NB4 (cell line): ENCODE results near the gene IL20.

Experiments
- DNase-seq: peaks from one replicate; pipeline ENCODE4 v3.0.0; 2010; ENCODE audit warnings: low read depth
- H3K4me3 ChIP-seq: one replicate; pipeline ENCODE4 v1.5.1; 2011; ENCODE audit warnings: mild to moderate bottlenecking, low read depth, low read length, moderate library complexity
- MYC ChIP-seq: IDR thresholded peaks from 2 replicates; pipeline ENCODE4 v1.6.1; 2011; ENCODE audit warnings: low read depth, low read length
- POLR2A ChIP-seq: IDR thresholded peaks from 2 replicates; pipeline ENCODE4 v1.6.1; 2011; ENCODE audit warnings: mild to moderate bottlenecking; ENCODE audit not compliant: insufficient read length; ENCODE audit errors: extremely low read depth
- TF ChIP-seq, protein P1 (sequence below): IDR thresholded peaks from one replicate; pipeline ENCODE4 v1.5.1; 2012; ENCODE audit warnings: low read depth, low read length
- TF ChIP-seq, protein P2 (sequence below): IDR thresholded peaks from 2 replicates; pipeline ENCODE4 v1.6.1; 2011; ENCODE audit warnings: low read depth, low read length

The IL20 gene

DNA sequence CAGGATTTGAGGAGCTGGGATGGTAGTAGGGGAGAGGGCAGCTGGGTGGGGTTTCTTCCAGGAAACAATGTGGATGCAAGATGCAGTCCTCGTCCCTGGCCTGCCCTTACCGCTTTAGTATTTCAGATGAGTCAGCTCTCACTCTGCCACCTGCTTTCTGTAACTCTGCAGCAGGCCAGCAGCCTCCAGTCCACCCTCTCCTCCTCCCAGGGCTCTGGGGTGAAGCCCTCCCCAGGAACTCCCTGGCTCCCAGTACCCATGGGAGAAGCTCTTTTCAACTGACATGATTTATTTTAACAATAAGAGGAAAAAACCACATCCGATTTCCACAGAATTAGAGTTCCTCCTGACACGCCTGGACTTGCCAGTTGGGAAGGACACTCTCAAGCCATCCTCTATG is 39.0 kb upstream of the IL20 start:
- no peak overlapping the region for H3K4me3 ChIP-seq
- DNase-seq = no peak
- TF ChIP-seq, protein P1, sequence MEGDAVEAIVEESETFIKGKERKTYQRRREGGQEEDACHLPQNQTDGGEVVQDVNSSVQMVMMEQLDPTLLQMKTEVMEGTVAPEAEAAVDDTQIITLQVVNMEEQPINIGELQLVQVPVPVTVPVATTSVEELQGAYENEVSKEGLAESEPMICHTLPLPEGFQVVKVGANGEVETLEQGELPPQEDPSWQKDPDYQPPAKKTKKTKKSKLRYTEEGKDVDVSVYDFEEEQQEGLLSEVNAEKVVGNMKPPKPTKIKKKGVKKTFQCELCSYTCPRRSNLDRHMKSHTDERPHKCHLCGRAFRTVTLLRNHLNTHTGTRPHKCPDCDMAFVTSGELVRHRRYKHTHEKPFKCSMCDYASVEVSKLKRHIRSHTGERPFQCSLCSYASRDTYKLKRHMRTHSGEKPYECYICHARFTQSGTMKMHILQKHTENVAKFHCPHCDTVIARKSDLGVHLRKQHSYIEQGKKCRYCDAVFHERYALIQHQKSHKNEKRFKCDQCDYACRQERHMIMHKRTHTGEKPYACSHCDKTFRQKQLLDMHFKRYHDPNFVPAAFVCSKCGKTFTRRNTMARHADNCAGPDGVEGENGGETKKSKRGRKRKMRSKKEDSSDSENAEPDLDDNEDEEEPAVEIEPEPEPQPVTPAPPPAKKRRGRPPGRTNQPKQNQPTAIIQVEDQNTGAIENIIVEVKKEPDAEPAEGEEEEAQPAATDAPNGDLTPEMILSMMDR = no peak
- TF ChIP-seq MYC (no peak), POLR2A (no peak)
- TF ChIP-seq, protein P2, sequence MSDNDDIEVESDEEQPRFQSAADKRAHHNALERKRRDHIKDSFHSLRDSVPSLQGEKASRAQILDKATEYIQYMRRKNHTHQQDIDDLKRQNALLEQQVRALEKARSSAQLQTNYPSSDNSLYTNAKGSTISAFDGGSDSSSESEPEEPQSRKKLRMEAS = no peak

DNA sequence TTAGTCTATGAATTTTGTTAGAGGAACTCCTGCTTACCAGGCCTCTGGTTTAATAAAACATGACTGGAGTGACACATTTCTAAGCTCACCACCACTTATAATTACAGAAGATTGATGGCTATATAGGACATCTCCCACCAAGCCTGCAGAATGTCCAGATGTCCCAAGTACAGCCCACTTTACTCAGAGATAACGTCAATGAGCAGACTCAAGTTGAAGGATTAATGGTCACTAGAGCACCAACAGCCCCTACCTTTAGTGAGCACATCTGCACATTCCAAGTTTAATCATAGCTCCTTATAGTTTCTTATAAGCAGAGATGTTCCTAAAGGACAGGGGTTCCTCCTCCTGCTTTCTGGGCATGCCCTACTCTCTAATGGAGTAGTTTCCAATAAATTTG is 37.4 kb upstream of the IL20 start:
- TF ChIP-seq POLR2A (no peak), MYC (no peak)
- TF ChIP-seq, protein P1 = no peak
- TF ChIP-seq, protein P2 = no peak
- DNase-seq = no peak
- no peak overlapping the region for H3K4me3 ChIP-seq

DNA sequence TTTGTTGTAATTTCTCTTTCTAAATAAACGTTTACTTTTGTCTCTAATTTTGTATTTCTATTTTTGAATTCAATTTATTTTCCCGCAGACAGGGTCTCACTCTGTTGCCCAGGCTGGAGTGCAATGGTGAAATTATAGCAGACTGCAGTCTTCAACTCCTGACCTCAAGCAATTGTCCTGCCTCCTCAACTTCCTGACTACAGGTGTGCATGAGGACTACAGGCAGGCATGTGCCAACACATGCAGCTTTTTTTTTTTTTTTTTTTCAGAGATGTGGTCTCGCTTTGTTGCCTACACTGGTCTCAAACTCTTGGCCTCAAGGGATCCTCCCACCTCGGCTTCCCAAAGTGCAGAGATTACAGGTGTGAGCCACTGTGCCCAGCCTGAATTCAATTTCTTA is 36.7 kb upstream of the IL20 start:
- H3K4me3 ChIP-seq = no peak overlapping the region
- TF ChIP-seq, protein P2 = no peak
- TF ChIP-seq MYC (no peak), POLR2A (no peak)
- TF ChIP-seq, protein P1 = no peak
- no peak for DNase-seq

DNA sequence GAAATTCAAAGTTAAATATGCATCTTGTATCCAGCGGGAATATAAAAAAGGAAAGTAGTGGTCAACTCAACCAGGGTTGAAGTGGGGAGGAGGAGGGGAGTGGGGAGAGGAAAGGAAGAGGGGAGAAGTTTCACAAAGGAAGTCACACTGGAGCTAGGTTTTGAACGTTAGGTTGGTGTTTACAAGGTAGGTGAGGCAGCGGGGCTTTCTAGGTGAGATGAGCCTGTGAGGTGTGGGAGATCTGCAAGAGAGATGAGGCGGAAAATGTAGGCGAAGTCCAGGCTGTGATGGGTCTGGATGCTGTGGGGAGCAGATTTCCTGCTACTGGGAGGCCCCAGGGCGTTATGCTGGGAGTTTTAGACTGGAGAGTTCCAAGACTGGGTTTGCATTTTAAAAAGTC is 36.1 kb upstream of the IL20 start:
- no peak for DNase-seq
- TF ChIP-seq MYC = no peak
- no peak for TF ChIP-seq POLR2A
- TF ChIP-seq, protein P1 = no peak

DNA sequence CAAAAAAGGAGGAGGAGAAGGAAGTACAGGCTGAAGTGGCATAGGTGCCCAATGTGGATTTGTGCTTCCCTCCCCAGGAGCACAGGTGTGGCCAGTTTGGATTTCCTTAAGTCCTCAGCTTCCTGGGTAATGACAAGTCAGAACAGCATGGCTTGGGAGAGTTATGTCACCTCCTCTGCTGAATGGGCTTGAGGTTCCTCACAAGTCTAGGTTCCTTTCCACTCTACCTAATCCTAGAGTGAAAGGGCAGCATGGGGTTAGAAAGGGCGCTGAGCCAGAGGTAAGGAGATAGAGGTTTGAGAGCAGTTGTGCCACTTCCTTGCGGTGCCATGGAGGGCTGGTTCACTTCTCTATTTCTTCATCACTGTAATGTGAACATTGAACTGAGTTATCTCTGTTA is 35.5 kb upstream of the IL20 start:
- TF ChIP-seq, protein P1 = no peak
- TF ChIP-seq MYC (no peak), POLR2A (no peak)
- TF ChIP-seq, protein P2 = no peak; the same call in 1 of the 2 replicates
- peak; percentile 57 for DNase-seq

More for the DNA sequence above, 36.1 kb upstream of the IL20 start:
- H3K4me3 ChIP-seq = no peak overlapping the region

DNA sequence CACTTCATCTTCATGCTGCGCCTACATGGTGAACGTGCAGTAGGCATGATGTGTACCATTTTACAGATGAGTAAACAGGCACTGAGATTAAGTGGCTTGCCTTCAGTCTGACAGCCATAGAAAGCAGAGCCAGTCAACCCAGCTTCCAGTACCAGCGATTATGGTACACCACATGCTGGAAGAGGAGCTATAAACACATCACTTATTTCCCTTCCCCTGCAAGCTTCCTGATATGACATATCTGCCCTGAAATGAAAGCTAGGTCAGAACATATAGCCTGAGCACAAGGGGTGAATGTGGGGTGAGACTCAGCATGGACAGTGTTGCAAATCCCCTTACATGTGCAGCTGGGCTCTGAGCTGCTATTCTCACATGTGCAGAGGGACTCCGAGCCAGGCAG is 33.8 kb upstream of the IL20 start:
- TF ChIP-seq, protein P2 = no peak
- TF ChIP-seq, protein P1 = no peak
- no peak for TF ChIP-seq POLR2A
- TF ChIP-seq MYC = no peak
- DNase-seq = no peak
- H3K4me3 ChIP-seq = no peak overlapping the region

More for the DNA sequence above, 35.5 kb upstream of the IL20 start:
- no peak overlapping the region for H3K4me3 ChIP-seq
